AG20443 (cell line): ENCODE measurements around the gene TASOR2.

Experiments used
- DNase-seq: peaks from one replicate; pipeline ENCODE4 v3.0.0; 2012; ENCODE audit warnings: low spot score, mixed read lengths

Gene TASOR2

GRCh38 chr10:5656737-5657579 is 27.7 kb upstream of the TASOR2 start:
- DNase-seq = no peak

GRCh38 chr10:5658871-5659618 is 25.6 kb upstream of the TASOR2 start:
- no peak for DNase-seq

- peak; percentile 83 for DNase-seq
Measured at GRCh38 chr10:5659702-5660528, 24.7 kb upstream of the TASOR2 start.

GRCh38 chr10:5661043-5661442 is 23.6 kb upstream of the TASOR2 start:
- DNase-seq = no peak

GRCh38 chr10:5662708-5663579 is 21.7 kb upstream of the TASOR2 start:
- DNase-seq = no peak

GRCh38 chr10:5663692-5664427 is 20.8 kb upstream of the TASOR2 start:
- DNase-seq = no peak

GRCh38 chr10:5665373-5666007 is 19.1 kb upstream of the TASOR2 start:
- no peak for DNase-seq

- peak; percentile 92 for DNase-seq
Measured at GRCh38 chr10:5666008-5666840, 18.4 kb upstream of the TASOR2 start, which contains the start of gene ASB13. Gene ASB13, minus strand, starts transcription at chr10:5666595. Its CDS starts 44 bp downstream, at chr10:5666551.

- DNase-seq = no peak
Measured at GRCh38 chr10:5666841-5667630, 17.6 kb upstream of the TASOR2 start.

GRCh38 chr10:5668429-5668828 is 16.2 kb upstream of the TASOR2 start:
- no peak for DNase-seq

- no peak for DNase-seq
Measured at GRCh38 chr10:5669604-5670003, 15.0 kb upstream of the TASOR2 start.

GRCh38 chr10:5670662-5671375 is 13.8 kb upstream of the TASOR2 start:
- DNase-seq = no peak

- DNase-seq = no peak
Measured at GRCh38 chr10:5678397-5679036, 6.1 kb upstream of the TASOR2 start.

GRCh38 chr10:5679037-5679435 is 5.6 kb upstream of the TASOR2 start:
- no peak for DNase-seq

- peak; percentile 41 for DNase-seq
Measured at GRCh38 chr10:5679606-5680005, 5.0 kb upstream of the TASOR2 start.

- no peak for DNase-seq
Measured at GRCh38 chr10:5681930-5682329, 2.7 kb upstream of the TASOR2 start.

GRCh38 chr10:5683065-5683464 is 1.6 kb upstream of the TASOR2 start:
- no peak for DNase-seq
